B cell (primary cell): ENCODE data around the gene MAL.

Experiments used
- EZH2 ChIP-seq: IDR thresholded peaks from 2 replicates; pipeline ENCODE4 v1.6.1; 2012; ENCODE audit warnings: borderline replicate concordance, low read depth, mild to moderate bottlenecking, moderate library complexity, low read length; ENCODE audit not compliant: insufficient read depth, poor library complexity, severe bottlenecking
- TF ChIP-seq, protein P1 (sequence below): fragments of 200-600 bp; IDR thresholded peaks from one replicate; pipeline ENCODE4 v1.8.0; 2022; ENCODE audit warnings: antibody characterized with exemption, mild to moderate bottlenecking

DNA sequence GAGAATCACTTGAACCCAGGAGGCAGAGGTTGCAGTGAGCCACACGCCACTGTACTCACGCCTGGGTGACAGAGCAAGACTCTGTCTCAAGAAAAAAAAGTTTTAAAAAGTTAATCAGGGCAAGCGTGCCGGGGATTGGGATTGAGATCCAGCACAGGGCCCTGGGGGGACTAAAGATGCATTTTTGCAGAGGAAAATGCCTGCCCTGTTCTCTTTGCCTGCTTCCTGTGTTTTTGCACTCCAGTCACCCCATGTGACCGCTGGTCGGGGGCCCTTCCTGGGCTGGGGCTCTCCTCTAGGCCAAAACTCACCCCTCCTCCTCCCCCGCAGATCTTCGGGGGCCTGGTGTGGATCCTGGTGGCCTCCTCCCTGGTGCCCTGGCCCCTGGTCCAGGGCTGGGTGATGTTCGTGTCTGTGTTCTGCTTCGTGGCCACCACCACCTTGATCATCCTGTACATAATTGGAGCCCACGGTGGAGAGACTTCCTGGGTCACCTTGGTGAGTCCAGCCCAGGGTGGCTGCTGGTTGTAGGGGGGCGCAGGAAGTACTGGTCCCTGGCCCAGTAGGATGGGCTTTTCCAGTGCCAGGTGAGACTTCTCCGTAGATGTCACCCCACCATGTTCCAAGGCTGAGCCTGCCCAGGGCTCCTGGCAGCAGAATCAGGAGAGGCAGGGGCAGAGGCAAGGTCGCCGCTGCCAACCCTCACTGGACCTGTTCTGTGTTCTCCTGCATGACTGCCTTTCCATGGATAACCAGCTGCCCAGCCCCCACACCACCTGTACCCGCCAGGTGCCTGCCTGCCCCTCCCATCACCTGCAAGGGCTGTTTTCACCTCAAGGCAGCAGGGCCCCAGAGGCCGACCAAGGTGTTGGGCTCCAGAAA is 22.4 kb downstream of the MAL start:
- TF ChIP-seq, protein P1, sequence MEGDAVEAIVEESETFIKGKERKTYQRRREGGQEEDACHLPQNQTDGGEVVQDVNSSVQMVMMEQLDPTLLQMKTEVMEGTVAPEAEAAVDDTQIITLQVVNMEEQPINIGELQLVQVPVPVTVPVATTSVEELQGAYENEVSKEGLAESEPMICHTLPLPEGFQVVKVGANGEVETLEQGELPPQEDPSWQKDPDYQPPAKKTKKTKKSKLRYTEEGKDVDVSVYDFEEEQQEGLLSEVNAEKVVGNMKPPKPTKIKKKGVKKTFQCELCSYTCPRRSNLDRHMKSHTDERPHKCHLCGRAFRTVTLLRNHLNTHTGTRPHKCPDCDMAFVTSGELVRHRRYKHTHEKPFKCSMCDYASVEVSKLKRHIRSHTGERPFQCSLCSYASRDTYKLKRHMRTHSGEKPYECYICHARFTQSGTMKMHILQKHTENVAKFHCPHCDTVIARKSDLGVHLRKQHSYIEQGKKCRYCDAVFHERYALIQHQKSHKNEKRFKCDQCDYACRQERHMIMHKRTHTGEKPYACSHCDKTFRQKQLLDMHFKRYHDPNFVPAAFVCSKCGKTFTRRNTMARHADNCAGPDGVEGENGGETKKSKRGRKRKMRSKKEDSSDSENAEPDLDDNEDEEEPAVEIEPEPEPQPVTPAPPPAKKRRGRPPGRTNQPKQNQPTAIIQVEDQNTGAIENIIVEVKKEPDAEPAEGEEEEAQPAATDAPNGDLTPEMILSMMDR, result no peak
- no peak for TF ChIP-seq EZH2
